Frontal cortex (tissue), 4 donors: ENCODE results near the gene LSM14B. TPM values are rescaled to one million over a fixed set of nuclear protein-coding genes. Genes with fewer than 3 reads are reported as not detected.
A peak's percentile ranks its signal among the peaks of the same experiment; 100 is the strongest.
"Not testable (repeated sequence)": the region's sequence is repeated elsewhere in the genome, so short reads cannot be mapped to it uniquely, and the experiment has no call there.

Source experiments
- DNase-seq, 2 donors: peaks; one replicate each; pipeline ENCODE4 v3.0.0; 2012; ENCODE audit warnings: low spot score in 2 of 2
- FAIRE-seq: peaks from 2 replicates; lab custom pipeline; 2012; peaks lifted over from hg19 to GRCh38; lab: Jason Lieb, UNC
- total RNA-seq: library from RNA; depleted of rRNA; stranded (reverse); fragments of >200 nt; gene quantifications from one replicate; pipeline ENCODE4 v1.2.3, GENCODE V29; 2014
- donor health status: control.
- donor health status: control.
- donor health status: control.

LSM14B gene
- total RNA-seq, 1 donor from 2014 or later: 97.8 TPM

DNA sequence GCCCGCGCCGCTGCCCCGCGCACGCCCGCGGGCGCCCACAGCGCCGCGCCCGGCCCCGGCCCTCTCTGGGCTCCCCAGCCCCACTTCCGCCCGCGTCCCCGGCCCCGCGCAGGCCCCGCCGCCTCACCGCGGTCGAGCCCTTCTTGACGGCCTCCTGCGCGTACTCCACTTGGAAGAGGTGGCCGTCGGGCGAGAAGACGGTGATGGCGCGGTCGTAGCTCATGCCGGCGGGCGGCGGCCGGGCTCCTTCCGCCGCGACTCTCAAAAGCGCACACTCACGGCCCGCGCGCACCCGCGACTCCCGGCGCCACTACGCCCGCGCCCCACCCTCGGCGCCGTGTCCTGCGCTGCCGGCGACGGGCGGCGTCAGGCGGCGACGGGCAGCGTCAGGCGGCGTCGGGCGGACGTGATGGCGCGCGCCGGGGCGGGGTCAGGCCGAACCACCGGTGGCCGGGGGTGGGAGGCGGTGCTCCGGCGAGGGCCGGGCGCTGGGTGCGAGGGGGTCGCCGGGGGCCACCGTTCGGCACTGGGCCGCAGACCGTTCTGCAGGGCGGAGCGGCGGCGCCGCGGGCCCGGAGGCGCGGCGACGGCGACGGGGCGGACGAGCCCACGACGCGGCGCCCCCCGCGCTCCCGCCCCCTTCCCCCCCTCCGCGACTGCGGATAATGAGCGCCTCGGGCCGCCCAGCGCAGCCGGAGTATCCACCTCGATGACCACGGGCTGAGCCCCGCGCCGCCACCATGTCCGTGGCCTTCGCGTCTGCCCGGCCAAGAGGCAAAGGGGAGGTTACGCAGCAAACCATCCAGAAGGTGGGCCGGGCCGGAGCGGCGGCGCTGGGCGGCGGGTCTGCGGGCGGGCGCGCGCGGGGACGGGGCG is 21.0 kb downstream of the LSM14B start, which contains the start of the genes PSMA7 and SS18L1:
Gene PSMA7 (minus strand): TSS at position 314 of the 876 bp plus-strand sequence. CDS start 91 bp downstream, at position 223.
Gene SS18L1 (plus strand): TSS at position 689 of the 876 bp plus-strand sequence. CDS start 52 bp downstream, at position 741.
- DNase-seq (peak; percentile 95 to 99), FAIRE-seq (no peak)

DNA sequence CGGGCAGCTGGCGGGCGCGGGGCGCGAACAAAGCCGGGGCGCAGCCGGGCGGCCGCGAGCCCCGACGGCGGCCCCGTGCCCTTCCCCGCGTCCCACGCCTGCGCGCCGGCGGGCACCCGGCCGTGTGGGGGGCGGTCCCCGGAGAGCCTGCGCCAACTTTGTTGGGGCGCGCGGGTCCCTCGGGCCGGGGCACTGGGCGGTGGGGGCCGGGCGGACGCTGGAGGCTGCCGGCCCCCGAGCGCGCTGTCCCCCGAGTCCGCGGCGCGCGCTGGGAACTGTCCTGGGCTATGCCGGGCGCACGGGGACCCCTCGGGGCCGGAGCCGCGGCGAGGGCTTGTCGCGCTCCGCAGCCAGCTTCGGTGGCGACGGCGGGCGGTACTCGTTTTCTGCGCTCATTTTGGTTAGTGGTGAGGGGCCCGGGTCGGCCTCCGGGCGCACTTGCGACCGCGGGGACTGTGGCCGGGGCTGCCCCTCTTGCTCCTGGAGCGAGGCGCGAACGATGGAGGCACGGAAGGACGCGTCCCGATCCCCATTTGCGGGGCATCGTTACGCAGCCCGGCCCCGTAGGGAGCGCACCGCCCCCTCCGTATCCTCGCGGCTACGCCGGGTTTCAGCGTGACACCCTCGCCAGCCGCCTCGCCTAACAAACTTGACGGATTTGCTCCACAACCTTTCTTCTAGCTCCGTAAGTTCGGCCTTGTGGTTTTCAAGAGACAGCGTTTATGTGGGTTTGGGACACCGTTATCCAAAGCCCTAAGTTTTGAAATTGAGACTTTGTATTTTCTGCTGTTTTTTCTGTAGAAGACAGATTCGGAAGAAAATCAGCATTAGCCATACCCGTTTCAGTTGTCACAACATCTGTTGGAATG is 21.9 kb downstream of the LSM14B start:
- DNase-seq: peak; percentile 55 to 65
- no peak for FAIRE-seq

DNA sequence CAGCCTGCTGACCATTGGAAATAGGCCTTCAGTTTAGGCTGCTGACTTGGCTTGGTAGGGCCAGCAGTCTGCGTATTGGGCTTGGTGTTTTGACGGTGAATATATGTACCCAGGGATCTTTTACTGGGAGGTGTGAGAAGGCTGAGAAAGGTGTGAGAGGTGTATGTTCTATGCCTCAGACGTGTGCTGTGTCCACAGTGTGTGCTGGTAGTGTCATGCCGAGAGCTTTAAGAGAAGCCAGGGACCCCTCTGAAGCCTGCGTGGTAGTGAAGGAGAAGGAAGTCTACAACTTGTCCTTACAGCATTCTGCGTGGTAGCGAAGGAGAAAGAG is 23.4 kb downstream of the LSM14B start:
- no peak for FAIRE-seq

DNA sequence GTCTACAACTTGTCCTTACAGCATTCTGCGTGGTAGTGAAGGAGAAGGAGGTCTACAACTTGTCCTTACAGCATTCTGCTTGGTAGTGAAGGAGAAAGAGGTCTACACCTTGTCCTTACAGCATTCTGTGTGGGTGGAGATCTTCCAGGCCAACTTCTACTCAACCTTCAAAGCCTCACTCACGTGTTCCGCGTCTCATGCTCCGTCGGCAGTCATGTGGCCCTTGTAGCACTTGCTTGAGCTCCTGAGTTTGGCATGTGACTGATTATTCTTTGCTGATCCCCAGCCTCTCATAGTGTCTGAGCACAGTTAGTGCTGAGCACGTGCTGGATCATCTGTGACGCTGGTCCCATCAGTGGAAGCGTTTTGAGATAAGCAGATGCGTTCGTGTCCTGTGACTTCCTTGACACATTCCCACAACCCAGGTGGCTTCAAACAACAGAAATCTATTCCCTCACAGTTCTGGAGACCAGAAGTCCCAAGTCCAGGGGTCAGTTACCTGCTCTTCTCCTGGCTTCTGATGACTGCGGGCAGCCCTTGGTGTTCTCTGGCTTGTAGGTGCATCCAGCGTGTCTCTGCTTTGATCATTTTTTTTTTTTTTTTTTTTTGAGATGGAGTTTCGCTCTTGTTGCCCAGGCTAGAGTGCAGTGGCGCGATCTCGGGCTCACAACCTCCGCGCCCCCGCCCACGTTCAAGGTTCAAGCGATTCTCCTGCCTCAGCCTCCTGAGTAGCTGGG is 23.9 kb downstream of the LSM14B start:
- no peak for FAIRE-seq
- DNase-seq: no peak

More for the DNA sequence above, 23.4 kb downstream of the LSM14B start:
- no peak for DNase-seq

DNA sequence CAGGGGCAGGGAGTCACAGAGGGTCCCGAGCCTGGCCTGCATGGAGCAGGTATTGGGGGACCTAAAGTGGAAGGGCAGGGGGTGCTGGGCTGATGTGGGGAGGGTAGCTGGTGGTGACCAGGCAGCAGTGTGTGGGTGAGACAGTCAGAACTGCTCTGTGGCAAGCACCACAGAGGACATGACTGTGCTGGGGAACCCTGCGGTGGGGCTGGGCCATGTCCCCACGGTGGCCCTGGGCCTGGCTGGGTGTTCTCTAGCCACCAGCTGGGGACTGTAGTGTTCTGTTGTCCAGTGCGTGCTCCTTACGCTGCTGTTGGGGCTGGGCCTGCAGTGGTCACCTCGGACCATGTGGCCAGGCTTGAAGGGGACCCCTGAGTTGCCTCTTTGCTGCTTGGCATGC is 24.9 kb downstream of the LSM14B start:
- DNase-seq: no peak
- FAIRE-seq: no peak

DNA sequence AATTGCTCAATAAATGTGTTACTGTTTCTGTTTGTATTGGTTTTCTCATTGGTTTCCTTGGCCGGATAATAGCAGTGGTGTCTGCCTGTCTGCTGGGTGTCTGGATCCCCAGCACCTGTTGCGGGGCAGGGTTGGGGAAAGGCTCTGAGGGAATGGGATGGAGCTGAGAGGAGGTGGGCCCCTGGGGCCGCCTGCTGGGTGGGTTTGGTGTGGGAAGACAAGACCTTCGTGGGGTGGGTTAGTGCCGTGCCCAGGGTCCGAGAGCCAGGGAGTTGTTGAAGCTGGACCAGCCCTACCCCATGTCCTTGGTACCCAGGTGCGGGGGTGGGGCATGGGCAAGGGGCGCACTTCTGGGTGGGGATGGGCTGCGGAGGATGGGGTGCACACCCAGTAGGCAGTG is 25.3 kb downstream of the LSM14B start:
- FAIRE-seq: no peak
- DNase-seq: no peak

DNA sequence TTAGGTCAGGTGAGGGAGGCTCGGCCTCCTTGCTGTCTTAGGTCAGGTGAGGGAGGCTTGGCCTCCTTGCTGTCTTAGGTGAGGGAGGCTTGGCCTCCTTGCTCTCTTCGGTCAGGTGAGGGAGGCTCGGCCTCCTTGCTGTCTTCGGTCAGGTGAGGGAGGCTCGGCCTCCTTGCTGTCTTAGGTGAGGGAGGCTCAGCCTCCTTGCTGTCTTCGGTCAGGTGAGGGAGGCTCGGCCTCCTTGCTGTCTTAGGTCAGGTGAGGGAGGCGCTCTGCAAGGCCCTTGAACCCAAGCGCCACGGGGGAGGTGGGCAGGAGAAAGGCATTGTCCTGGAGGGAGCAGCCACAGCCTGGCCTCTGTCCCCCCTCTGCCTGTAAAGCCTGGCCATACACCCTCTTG is 26.1 kb downstream of the LSM14B start:
- not testable (repeated sequence) for FAIRE-seq, DNase-seq

DNA sequence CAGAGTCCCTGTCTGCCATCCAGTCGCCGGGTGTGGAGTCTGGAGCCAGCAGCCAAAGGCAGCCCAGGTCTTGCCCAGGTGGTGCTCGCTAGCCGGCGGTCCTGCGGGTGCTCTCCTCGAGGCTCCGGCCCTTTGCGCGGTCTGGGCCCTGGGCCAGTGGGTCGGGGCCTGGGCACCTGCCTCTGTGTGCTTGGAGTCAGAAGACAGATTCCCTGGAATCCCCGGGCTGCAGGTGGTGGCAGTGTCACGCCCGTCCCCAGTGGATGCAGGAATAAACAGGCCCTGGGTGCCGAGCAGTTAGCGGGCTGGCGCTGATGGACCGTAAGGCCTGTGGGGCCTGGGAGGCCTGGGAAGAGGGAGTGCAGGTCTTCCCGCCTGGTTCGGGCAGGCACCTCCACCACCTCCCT is 26.6 kb downstream of the LSM14B start:
- FAIRE-seq: no peak
- DNase-seq: no peak

DNA sequence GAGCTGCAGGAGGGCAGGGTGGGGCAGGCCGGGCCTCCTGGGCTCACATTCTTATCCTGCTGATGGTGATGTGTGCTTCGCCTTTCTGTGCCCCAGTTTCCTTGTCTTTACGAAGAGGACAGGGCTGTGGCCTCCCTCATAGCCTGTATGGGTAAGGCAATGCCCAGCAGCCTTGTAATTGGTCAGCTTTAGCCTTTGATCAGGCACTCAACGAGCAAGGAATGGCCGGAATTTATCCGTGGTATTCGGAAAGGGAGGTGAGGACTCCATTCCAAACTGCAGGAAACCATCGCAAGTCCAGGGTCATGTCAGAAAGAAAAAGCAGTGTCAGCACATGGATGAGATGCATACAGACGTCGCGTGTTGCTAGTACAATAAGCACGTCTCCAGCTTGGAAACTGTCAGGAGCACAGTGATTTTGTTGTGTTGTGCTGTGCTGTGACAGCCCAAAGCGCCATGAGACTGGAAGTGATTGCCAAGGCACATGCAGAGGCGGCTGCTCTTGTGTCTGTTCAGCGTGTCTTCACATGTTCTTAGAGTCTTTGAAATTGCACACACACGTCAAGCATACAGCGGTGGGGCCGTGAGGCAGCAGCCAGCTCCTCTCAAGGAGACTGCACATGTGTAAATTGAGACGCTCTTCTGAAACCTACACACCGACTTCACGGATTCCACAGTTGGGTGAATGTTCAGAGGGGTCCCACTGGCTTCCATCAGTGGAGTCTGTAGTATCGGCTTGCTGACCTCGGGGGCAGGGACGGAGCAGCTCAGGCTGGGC is 27.4 kb downstream of the LSM14B start:
- FAIRE-seq (no peak), DNase-seq (no peak)

DNA sequence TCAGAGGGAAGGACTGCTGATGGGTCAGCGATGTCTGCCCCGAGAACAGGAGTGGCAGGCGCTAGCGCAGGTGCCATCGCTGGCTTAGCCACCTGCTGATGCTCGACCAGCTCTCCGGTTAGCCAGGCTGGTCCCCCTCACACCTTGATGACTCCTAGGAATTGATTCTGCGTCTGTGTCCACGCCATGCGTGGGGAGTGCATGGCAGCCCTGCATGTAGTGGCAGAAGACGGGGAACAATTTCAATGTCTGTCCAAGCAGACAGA is 28.0 kb downstream of the LSM14B start:
- DNase-seq (no peak), FAIRE-seq (no peak)

DNA sequence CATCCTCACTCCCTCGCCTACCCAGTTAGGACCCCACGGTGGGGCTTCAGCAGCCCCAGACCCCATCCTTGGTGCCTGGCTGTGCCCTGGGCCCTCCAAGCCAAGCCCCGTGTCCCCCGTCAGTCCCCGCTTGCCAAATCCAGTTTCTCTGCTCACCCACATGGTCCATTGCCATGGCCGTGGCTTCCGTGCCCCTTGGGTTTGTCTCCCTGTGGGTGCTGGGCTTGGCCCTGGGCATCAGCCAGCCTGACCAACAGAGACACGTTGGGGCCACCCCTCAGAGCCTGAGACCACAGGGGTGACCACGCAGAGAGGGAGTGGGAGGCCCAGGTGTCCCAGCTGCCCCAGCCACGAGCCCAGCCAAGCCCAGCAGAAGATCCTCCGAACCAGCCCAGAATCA is 28.9 kb downstream of the LSM14B start:
- DNase-seq (no peak), FAIRE-seq (no peak)

DNA sequence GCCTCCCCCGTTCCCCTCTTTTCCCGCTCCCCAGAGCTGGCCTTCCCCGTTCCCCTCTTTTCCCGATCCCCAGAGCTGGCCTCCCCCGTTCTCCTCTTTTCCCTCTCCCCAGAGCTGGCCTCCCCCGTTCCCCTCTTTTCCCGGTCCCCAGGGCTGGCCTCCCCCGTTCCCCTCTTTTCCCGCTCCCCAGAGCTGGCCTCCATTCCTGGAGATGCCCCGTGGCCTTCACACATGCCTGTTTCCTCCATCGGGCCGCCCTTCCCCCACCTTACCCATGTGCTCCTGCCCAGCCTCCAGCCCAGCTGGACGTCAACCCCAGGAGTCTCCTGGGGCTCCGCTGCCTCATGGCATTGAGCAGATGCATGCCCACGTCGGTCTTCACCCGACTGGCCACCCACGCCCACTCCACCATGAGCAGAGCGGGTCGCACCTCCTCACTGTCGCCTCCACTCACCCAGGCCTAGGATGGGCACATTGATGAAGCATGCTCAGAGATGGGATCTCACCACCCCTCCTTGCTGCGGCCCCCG is 29.6 kb downstream of the LSM14B start:
- FAIRE-seq (no peak), DNase-seq (no peak)

DNA sequence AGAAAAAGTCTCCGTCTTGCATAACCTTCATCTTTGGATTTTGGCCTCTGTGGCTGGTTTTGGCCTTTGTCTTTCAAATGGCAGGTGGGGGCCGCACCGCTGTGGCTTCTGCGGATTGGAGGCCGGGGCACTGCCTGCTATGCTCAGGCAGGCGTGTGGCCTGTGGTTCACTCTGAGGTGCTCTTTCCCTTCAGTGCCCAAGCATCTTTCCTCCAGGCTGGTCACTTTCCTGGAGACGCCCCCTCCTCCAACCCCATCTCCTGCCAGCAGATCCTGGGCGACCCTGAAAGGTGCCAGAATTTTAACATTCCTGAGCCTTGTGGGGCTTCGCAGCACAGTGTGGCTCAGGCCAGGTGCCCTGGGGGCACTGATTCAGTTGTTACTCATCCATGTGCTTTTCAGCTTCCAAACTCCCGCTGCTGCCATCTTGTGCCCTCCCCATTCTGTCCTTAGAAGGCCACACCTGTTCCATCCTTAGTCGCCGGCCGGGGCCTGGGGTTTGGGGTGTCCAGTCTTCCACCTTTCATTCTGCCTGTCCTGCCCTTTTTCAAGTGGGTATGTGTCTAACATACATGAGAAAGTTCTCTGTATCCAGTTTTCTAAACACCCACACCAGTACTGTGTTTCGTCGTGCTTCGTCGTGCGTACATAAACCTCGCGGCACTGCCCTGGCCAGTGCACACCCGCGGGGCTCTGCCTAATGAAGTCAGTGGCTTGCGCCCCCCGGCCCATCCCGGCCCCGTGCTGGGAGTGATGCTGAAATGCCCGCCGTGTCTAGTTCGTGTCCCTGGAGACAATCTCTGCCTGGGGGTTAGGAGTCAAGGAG is 33.4 kb downstream of the LSM14B start:
- FAIRE-seq: no peak
- DNase-seq: no peak

DNA sequence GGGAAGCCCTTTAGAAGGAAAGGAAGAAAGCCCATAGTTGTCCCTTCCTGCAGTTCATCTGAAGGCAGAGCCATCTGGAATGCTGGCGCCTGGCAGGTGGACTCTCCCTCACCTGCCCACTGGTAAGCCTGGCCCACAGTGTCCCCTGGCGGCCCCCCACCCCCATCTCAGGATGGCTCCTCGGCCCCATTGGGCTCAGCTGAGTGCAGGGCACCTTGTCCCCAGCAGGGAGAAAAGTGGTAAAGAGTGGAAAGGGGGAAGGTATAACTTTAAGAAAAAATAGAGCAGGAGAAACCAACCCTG is 33.9 kb downstream of the LSM14B start:
- no peak for DNase-seq
- FAIRE-seq: no peak

DNA sequence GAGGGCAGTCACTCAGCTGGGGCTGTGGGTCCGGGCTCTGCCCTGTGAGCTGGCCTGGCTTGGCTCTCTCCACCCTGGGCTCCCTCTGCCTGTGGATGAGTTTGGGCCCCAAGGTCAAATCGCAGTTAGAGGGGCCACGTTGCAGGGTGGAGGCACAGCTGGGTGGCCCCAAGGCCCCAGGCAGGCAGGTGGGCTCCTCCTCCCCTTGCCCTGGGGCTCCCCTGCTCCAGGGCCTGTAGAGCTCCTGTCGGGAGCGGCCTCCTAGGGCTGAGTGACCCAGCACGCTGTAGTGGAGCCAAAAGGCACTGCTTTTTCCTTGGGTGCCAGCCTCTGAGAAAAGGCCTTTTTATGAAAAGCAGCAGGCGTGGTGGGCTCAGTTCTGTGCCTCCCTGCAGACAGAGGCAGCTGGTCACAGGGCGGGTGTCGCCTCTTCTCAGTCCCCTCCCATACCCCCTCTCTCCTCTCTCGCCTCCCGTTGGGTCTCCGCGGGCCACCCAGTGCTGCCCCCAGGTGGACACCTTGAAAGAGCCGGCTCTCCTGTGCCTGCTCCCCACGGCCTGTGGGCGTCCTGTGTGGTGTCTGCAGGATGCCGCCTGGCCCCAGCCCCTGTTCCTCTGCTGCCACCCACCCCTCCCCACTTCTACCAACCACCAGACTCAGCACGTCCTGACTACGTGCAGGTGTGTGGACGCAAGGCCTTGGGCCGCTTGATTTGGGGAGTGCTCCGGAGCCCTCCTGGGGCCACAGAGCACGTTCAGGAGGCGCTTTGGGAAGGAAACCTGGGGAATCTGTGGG is 34.5 kb downstream of the LSM14B start:
- DNase-seq: peak; percentile 66 to 82
- FAIRE-seq: no peak

DNA sequence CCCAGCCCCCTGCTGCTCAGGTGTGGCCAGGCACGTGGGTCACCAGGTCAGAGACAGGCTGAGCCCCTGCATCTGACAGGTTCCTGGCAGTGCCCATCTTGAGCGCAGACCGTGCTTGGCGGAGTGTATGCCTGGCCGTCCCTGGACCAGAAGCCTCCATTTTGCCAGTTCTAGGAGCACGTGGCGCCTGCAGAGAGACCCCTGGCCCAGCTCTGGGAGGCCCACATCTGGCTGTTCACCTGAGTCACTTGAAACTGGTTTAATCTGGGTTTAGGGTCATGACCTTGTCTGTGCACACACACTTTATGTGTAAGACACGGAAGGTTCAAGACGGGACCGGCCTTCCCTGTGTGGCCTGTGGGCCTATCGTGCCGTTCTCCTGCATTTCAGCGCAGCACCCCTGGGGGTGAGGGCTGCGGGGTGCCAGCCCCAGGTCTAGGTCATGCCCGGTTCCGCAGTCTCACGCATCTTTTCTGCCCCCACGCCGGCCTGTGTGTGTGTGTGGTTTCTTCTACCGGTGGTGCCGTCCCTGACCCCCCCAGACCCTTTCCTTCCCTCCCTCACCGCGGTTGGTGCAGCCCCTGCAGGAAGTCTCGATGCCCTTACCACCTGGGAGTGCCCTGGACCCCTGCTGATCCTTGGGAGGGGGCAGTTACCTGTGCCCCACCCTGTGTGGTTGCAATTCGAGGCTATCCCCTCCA is 35.3 kb downstream of the LSM14B start:
- DNase-seq (no peak), FAIRE-seq (no peak)

DNA sequence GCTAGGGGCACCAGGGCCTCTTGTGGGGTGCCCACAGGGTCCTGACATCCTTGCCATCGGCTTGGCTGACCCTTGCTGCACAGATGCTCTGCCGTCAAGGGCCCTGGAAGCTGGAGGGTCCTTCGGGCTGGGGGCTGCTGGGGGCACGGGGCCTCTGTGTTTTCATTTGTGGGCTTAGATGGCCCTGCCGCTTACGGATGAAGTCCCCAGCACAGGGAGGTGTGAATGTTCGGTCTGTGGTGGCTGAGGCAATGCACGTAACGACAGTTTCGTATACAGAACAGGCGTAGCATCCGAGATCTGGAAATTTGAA is 35.8 kb downstream of the LSM14B start:
- no peak for DNase-seq
- FAIRE-seq: no peak

DNA sequence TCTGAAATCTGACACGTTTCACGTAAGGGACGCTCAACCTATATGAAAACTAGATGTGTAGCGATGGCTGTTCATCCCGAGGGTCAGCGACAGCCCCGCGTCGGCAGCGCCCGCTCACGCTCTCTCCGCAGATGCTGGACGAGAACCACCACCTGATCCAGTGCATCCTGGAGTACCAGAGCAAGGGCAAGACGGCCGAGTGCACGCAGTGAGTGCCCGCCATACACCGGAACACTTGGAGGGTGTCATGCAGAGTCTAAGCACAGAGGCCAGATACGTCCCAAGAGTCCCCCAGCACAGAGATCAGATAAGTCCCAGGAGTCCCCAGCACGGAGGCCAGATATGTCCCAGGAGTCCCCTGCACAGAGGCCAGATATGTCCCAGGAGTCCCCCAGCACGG is 36.3 kb downstream of the LSM14B start:
- no peak for DNase-seq
- FAIRE-seq: no peak
